ENCODE results near the gene RUFY4. TPM values are rescaled to one million over a fixed set of nuclear protein-coding genes. Genes with fewer than 3 reads are reported as not detected.

RUFY4 gene
- not detected for polyA plus RNA-seq (2012; ENCODE audit: insufficient read depth, insufficient read length)

GRCh38 chr2:218068721-218069334 is at the start of gene RUFY4:
Gene RUFY4, plus strand, starts transcription at chr2:218069253. Its CDS starts 1,353 bp downstream, at chr2:218070606.
- H3K4me3 ChIP-seq (ENCODE audit: low read length): peak within 1 kb of the TSS; percentile 27
- DNase-seq (ENCODE audit: low read depth, low spot score): peak; percentile 51

- no peak for DNase-seq (ENCODE audit: low read depth, low spot score)
- no peak overlapping the region for H3K4me3 ChIP-seq (ENCODE audit: low read length)
Measured at GRCh38 chr2:218019411-218020060, 49.5 kb upstream of the RUFY4 start.

- no peak for DNase-seq (ENCODE audit: low read depth, low spot score)
- H3K4me3 ChIP-seq (ENCODE audit: low read length): no peak overlapping the region
Measured at GRCh38 chr2:218020281-218020680, 48.8 kb upstream of the RUFY4 start.

- no peak overlapping the region for H3K4me3 ChIP-seq (ENCODE audit: low read length)
- no peak for DNase-seq (ENCODE audit: low read depth, low spot score)
Measured at GRCh38 chr2:218020966-218021535, 48.0 kb upstream of the RUFY4 start.

- no peak overlapping the region for H3K4me3 ChIP-seq (ENCODE audit: low read length)
- DNase-seq (ENCODE audit: low read depth, low spot score): no peak
Measured at GRCh38 chr2:218021536-218022071, 47.4 kb upstream of the RUFY4 start.

- no peak overlapping the region for H3K4me3 ChIP-seq (ENCODE audit: low read length)
- DNase-seq (ENCODE audit: low read depth, low spot score): no peak
Measured at GRCh38 chr2:218022131-218022850, 46.8 kb upstream of the RUFY4 start.

GRCh38 chr2:218022851-218023530 is 46.1 kb upstream of the RUFY4 start:
- no peak overlapping the region for H3K4me3 ChIP-seq (ENCODE audit: low read length)
- no peak for DNase-seq (ENCODE audit: low read depth, low spot score)

- no peak overlapping the region for H3K4me3 ChIP-seq (ENCODE audit: low read length)
- no peak for DNase-seq (ENCODE audit: low read depth, low spot score)
Measured at GRCh38 chr2:218023636-218024035, 45.4 kb upstream of the RUFY4 start.

GRCh38 chr2:218024336-218024735 is 44.7 kb upstream of the RUFY4 start:
- DNase-seq (ENCODE audit: low read depth, low spot score): no peak
- no peak overlapping the region for H3K4me3 ChIP-seq (ENCODE audit: low read length)

- no peak for DNase-seq (ENCODE audit: low read depth, low spot score)
- no peak overlapping the region for H3K4me3 ChIP-seq (ENCODE audit: low read length)
Measured at GRCh38 chr2:218024871-218025270, 44.2 kb upstream of the RUFY4 start.

- no peak overlapping the region for H3K4me3 ChIP-seq (ENCODE audit: low read length)
- DNase-seq (ENCODE audit: low read depth, low spot score): no peak
Measured at GRCh38 chr2:218026244-218026643, 42.8 kb upstream of the RUFY4 start.

- no peak overlapping the region for H3K4me3 ChIP-seq (ENCODE audit: low read length)
- no peak for DNase-seq (ENCODE audit: low read depth, low spot score)
Measured at GRCh38 chr2:218026676-218027425, 42.2 kb upstream of the RUFY4 start.

- no peak for DNase-seq (ENCODE audit: low read depth, low spot score)
Measured at GRCh38 chr2:218027426-218028188, 41.4 kb upstream of the RUFY4 start.

GRCh38 chr2:218028189-218028495 is 40.9 kb upstream of the RUFY4 start:
- no peak overlapping the region for H3K4me3 ChIP-seq (ENCODE audit: low read length)
- no peak for DNase-seq (ENCODE audit: low read depth, low spot score)

More at GRCh38 chr2:218027426-218028188, 41.4 kb upstream of the RUFY4 start:
- H3K4me3 ChIP-seq (ENCODE audit: low read length): no peak overlapping the region

GRCh38 chr2:218028562-218029348 is 40.3 kb upstream of the RUFY4 start:
- no peak overlapping the region for H3K4me3 ChIP-seq (ENCODE audit: low read length)
- DNase-seq (ENCODE audit: low read depth, low spot score): no peak

GRCh38 chr2:218029366-218030360 is 39.4 kb upstream of the RUFY4 start:
- no peak overlapping the region for H3K4me3 ChIP-seq (ENCODE audit: low read length)
- DNase-seq (ENCODE audit: low read depth, low spot score): no peak
